NCI-H526 (cell line): ENCODE measurements around the gene DUOX1.

Experiments used
- DNase-seq, 2 experiments: peaks; one replicate each; lab custom pipeline; 2025; lab: John Stamatoyannopoulos, UW

Gene DUOX1

DNA sequence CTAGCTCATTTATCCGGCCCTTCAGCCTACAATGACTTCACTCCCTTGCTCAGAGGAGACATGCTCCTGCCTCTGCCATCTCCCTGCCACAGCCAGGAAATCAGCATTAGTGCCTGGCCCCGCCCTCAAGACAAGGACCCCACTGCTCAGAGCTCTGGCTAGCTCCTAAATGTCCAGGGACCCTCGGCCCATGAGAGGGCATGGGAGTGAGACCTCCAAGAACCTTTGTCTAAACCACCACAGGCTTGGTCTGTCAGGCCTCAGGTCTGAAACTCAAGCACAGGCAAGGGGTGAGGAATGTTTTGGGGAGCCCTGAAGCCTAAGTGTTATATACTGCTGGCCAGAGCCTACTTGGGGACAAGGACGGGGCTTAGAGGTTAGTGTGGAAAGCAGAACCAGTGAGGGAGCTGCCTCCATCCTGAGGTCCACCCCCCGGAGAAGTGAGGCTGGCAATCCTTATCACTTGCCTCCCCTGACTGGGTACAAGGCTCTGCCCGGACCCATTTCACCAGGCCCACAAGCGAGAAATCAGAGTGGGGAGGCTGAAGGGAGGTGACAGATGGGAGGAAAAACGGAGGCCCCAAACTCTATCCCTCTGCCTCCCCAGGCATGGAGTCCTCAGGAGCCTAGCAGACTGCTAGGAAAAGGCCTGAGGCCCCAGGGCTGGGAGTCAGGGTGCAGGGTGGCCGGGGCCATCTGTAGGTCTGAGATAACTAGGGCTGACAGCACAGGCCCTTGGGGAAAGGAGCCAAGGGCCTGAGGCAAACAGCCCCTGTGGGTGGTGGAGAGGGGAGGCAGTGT is 39.2 kb downstream of the DUOX1 start:
- no peak for DNase-seq

GRCh38 chr15:45169608-45170480 is 40.0 kb downstream of the DUOX1 start:
- DNase-seq = peak in 1 of 2 experiments; percentile 67

GRCh38 chr15:45171912-45172311 is 42.1 kb downstream of the DUOX1 start:
- no peak for DNase-seq

- DNase-seq = no peak
These were observed 44.3 kb downstream of the DUOX1 start for GRCh38 chr15:45174069-45174468.

- no peak for DNase-seq
These were observed 44.8 kb downstream of the DUOX1 start for GRCh38 chr15:45174577-45174976.

DNA sequence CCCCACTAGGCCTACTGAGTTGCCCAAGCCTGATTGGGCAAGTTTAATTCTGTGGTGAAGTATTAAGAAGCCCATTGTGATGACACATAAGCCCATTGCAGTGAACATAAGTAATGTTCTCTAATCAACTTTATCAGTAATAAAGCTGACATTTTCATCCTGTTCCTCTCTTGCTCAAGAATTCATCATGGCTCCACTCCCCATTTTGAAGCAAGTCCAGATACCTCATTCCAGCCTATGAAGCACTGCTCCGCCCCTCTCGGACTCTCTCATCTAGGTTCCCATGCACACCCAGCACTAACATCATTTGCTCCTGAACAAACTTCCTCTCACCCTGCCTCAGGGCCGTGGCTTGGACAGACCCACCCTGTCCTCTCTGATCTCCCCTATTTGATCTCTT is 47.5 kb downstream of the DUOX1 start:
- no peak for DNase-seq

DNA sequence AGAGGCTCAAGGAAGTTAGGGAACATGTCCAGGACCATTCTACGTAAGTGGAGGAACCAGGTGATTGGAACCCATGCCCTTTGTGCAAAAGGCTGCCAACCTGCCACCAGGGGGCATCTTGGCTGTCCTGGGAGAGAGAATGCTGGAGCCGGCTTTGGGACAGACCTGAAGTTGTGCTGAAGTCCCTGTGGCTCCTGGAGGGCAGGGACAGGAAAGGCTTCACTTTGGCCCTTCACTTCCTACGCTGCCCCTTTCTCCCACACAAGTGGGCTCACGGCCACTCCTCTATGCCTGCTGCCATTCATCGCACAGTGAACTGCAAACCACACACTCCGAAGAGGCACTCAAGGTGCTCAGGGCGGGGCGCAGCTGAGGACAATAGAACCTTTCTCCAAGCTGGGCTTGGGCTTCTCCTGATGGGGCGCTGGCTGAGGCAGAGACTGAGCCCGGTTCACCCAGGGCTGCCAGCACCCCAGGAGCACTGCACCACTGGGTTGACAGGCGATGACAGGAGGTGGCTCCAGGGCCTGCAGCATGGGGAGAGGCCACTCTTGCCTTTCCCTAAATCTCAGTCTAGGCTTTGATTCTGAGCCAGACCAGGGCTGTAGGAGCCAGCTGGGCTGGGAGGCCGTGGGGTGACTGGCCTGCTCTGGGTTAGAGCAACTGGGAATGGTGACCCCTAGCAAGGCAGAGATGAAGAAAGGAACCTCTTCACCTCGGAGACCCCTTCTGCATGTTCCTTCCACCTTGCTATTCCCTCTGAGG is 49.6 kb downstream of the DUOX1 start:
- peak; percentile 30 to 58 for DNase-seq

- DNase-seq = no peak
These were observed 50.4 kb downstream of the DUOX1 start for GRCh38 chr15:45180201-45180600.

- no peak for DNase-seq
These were observed 51.0 kb downstream of the DUOX1 start for GRCh38 chr15:45180648-45181436.

- no peak for DNase-seq
These were observed 51.9 kb downstream of the DUOX1 start for GRCh38 chr15:45181491-45182285.

DNA sequence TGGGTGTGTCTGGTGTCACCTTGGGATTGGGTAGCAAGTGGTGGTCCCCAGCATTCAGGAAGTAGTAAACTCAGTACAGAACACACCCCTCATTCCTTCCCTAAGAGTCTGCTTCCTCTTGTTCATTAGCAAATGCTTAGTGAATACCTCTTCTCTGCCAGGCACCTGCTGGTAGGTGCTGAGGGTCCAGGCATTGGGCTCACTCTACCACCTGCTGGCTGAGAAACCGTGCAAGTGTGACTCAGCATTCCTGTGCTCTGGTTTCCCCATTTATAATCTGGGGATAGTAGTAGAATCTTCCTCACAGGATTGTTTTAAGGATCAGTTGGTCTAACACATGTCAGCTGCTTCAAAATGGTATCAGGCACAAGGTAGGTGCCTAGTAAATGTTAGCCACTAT is 53.2 kb downstream of the DUOX1 start:
- peak in 1 of 2 experiments; percentile 17 for DNase-seq

GRCh38 chr15:45183511-45183910 is 53.7 kb downstream of the DUOX1 start:
- no peak for DNase-seq

DNA sequence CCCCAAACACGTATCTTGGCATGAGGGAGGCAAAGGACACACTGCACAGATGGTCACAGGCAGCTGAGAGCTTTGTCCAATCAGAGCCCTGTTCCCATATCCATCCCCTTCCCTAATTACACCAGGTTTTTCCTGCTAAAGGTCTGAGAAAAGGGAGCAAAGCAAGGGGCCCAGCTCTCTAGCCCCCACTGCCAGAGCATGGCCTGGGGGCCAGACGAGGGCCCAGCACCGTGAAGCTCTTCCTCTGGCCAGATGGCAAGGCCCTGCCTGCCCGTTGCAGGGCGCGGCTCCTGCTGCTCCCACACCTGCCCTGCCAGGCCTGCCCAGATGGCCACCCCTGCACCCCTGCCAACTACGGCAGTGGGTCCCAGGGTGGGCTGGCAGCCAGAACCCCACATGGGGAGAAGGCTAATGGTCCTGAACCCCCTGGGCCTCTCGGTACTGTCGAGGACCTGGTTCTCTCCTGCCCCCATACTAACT is 54.8 kb downstream of the DUOX1 start:
- DNase-seq = no peak

DNA sequence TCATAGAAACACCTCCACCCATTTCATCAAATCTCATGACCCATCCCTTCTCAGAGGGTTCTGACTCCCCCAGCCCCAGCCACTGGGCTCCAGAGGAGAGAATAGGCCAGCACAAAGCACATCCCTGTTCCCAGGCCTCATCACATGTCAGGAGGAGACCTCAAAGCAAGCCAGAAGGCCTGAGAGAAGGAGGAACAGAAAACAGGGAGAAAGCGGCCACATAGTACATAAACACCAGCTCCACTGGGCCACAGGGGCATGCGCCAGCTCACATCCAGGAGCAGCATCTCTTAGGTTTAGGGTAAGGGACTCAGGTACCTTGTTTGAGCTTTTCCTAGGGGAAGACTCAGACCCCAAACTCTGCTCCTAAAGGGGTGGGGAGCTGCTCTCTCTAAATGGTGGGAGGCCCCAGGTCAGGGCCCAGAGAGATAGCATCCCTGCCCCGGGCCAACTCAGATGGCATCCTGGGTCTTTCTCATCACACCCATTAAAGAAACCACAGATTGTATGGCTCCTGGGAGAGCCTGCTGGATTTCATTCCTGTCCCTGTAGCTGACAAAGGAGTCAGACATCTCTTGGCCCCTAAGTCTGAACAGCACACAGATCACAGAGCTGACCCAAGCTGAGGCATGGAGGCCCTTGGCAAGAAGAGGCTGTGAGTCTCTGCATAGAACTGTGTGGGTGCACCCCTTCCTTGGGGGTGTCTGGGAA is 55.4 kb downstream of the DUOX1 start:
- DNase-seq = no peak

- peak in 1 of 2 experiments; percentile 27 for DNase-seq
These were observed 56.3 kb downstream of the DUOX1 start for GRCh38 chr15:45185903-45186770.

GRCh38 chr15:45186771-45187577 is 57.2 kb downstream of the DUOX1 start:
- DNase-seq = peak in 1 of 2 experiments; percentile 23

- no peak for DNase-seq
These were observed 57.7 kb downstream of the DUOX1 start for GRCh38 chr15:45187578-45187893.
